LNCaP clone FGC (cell line): ENCODE measurements around the gene DNAJB4.
"Not testable (repeated sequence)": the region's sequence is repeated elsewhere in the genome, so short reads cannot be mapped to it uniquely, and the experiment has no call there.

Experiments used
- DNase-seq: peaks from one replicate; pipeline ENCODE4 v3.0.0-alpha.2; 2011; ENCODE audit warnings: low read depth
- H3K4me3 ChIP-seq: 2 replicates; pipeline ENCODE4 v1.5.1; 2011; ENCODE audit warnings: mild to moderate bottlenecking, low read depth, low read length, control low read depth
- TF ChIP-seq, protein P1 (sequence below): IDR thresholded peaks from 2 replicates; pipeline ENCODE4 v1.5.1; 2012; ENCODE audit warnings: mild to moderate bottlenecking; ENCODE audit not compliant: control insufficient read depth, insufficient read depth; ENCODE audit errors: extremely low read depth

The DNAJB4 gene

DNA sequence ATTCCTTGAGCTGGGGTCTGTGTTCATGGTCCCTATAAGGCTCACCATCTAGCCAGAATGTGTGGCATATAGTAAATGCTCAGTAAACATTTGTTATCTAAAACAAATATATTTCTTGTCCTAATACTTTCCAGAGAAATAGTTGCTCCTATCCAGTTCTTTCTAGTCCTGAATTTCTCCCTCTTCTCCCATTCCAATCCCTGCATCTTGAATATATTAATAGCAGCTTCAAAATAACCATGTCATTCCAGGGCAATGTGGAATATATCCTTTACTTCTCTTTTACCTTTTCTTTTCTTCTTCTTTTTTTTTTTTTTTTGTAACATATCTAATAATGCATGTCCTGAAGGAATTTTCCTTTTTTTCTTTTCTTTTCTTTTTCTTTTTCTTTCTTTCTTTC is 10.4 kb downstream of the DNAJB4 start:
- no peak for DNase-seq
- TF ChIP-seq, protein P1, sequence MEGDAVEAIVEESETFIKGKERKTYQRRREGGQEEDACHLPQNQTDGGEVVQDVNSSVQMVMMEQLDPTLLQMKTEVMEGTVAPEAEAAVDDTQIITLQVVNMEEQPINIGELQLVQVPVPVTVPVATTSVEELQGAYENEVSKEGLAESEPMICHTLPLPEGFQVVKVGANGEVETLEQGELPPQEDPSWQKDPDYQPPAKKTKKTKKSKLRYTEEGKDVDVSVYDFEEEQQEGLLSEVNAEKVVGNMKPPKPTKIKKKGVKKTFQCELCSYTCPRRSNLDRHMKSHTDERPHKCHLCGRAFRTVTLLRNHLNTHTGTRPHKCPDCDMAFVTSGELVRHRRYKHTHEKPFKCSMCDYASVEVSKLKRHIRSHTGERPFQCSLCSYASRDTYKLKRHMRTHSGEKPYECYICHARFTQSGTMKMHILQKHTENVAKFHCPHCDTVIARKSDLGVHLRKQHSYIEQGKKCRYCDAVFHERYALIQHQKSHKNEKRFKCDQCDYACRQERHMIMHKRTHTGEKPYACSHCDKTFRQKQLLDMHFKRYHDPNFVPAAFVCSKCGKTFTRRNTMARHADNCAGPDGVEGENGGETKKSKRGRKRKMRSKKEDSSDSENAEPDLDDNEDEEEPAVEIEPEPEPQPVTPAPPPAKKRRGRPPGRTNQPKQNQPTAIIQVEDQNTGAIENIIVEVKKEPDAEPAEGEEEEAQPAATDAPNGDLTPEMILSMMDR = no peak
- H3K4me3 ChIP-seq = no peak overlapping the region

DNA sequence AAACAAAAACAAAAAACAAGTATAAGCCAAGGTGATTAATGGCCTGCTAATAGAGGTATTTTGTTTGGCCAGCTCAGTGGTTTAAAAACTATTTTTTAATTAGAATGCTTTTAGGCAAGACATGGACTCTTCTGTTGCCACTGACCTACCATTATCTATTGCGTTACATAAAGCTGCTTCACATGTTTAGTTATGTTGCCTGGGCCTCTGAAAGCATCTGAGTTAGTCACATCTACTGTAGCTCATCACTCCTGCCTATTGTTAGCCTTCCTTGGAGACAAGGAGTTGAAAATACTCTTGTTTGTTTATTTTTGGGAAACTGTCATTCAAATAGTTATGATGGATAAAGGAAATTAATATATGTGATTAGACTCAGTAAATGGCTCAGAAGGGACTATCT is 14.3 kb downstream of the DNAJB4 start:
- no peak for DNase-seq
- no peak overlapping the region for H3K4me3 ChIP-seq
- TF ChIP-seq, protein P1 = no peak

DNA sequence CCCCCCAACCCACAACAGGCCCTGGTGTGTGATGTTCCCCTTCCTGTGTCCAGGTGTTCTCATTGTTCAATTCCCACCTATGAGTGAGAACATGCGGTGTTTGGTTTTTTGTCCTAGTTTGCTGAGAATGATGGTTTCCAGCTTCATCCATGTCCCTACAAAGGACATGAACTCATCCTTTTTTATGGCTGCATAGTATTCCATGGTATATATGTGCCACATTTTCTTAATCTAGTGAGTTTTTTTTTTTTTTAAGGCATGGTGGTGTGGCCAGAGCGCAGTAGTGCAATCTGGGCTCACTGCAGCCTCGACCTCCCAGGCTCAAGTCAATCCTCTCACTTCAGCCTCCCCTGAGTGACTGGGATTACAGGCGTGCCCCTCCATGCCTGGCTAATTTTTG is 16.4 kb downstream of the DNAJB4 start:
- not testable (repeated sequence) for H3K4me3 ChIP-seq, DNase-seq

DNA sequence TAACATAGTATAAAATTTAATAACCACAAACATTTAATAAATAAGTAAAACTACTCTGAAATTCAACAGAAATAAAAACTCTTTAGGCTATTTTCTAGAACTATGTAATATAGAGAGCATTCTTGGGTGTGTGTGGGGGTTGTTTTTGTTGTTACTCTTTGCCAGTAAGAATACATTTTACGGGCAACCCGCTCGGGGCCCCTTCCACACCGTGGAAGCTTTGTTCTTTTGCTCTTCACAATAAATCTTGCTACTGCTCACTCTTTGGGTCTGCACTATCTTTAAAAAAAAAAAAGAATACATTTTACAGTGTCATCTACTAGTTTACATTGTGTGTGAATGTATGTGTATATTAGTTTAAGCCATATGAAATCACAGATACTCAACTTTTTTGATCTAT is 25.1 kb downstream of the DNAJB4 start:
- no peak overlapping the region for H3K4me3 ChIP-seq
- no peak for DNase-seq
- TF ChIP-seq, protein P1 = no peak

DNA sequence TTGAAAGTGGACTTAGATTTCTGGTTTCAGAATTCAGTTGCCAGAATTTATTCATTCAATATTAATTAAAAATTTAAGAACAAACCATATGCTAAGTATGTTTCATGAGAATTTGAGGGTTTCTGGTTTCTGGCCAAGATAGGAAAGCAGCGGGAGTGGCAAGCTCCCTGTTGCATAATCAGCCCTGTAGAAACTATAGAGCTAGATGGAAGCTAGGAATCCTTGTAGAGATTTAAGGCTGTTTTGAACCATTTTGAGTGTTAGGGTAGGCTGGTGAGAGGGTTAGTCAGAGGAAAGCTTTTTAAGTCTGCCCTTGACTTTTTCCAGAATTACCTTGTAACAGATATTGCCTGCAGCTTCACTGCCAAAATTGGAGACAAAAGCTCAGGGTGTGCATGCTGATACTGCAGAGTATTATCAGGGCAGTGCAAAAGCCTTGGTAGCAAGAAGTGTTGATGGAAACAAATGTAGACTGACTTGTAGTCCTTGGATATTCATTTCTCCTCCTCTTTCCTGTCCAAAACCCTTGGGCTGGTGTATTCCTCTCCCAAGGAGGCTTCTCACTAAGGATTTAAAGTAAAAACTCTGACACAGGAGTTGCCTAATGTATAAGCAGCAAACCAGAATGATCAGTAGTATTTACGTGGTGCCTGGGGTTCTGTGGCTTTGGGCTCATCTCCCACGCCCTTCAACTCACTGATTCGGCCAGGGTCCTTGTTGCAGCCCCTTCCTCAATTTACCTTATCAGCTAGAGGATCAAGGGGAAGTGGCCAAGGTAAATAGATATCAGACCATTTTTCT is 28.5 kb downstream of the DNAJB4 start:
- DNase-seq = no peak
- TF ChIP-seq, protein P1 = no peak
- H3K4me3 ChIP-seq = no peak overlapping the region

DNA sequence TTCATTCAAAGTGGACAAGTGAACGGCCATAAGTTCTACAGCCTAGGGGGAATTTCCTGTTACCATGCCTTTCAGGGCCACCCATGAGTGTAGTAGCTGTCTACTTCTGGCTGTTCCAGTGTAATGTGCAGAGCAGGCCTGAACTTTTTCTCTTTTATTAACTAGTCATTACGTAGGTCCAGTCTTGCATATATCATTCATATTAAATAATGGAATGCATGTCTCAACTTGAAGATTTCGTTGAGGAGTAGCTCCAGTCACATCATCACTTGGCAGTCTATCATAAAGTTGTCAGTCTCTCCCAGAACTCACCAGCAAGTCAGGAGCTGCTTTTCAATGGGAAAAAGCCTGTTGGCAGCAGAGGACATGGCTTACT is 29.0 kb downstream of the DNAJB4 start:
- no peak overlapping the region for H3K4me3 ChIP-seq
- no peak for DNase-seq
- TF ChIP-seq, protein P1 = no peak

DNA sequence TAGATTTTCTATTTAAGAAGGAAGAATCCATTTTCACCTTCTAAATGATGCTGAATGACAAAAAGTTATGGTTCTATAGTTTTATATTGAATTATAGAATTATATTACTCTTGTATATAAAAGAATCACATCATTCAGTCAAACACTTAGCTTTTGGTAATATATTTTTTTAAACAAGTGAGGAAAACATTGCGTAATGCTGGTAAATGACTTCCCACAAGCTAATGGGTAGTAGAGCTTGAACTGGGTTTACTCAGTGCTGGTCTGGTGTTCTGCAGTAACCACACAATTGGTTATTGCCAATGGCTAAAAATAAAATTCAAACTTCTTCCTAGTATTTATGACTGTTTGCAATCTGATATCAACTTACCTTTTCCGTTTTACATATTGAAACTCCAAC is 30.4 kb downstream of the DNAJB4 start:
- no peak for DNase-seq
- no peak overlapping the region for H3K4me3 ChIP-seq
- TF ChIP-seq, protein P1 = no peak
